IMR-90 (cell line): ENCODE results near the gene RNF130. TPM values are rescaled to one million over a fixed set of nuclear protein-coding genes. Genes with fewer than 3 reads are reported as not detected.

ENCODE experiments used
- ATAC-seq: fragments of 200-7000 bp; cut with Tn5 transposase; 2 replicates; pipeline ENCODE4 v1.9.1; 2020; ENCODE audit warnings: low read depth, mild to moderate bottlenecking, moderate library complexity
- BruUV-seq: library from RNA; stranded (reverse); fragments of 400-500 nt; replicated peaks from 2 replicates; lab custom pipeline; 2021; lab: Mats Ljungman, UMichigan
- CTCF ChIA-PET: fragments of 300-600 bp; formaldehyde crosslinking; extraction: SDS; loops from one replicate; lab custom pipeline; 2021; ENCODE audit warnings: antibody characterized with exemption; lab: Yijun Ruan, JAX
- POLR2A ChIA-PET: fragments of 300-600 bp; sonication (Branson Sonifier 250); formaldehyde crosslinking; loops from one replicate; lab custom pipeline; 2022; ENCODE audit warnings: antibody characterized with exemption; ENCODE audit not compliant: unreplicated experiment; lab: Charles Lee
- DNase-seq: peaks from one replicate; pipeline ENCODE4 v3.0.0; 2013
- H2AFZ ChIP-seq: replicated peaks from 2 replicates; pipeline ENCODE3; 2013; ENCODE audit warnings: low read length, mild to moderate bottlenecking; ENCODE audit not compliant: poor library complexity
- H2AK5ac ChIP-seq: 2 replicates; pipeline ENCODE4 v1.6.1; 2013; ENCODE audit warnings: low read depth, low read length, inconsistent platforms
- H2AK9ac ChIP-seq: replicated peaks from 2 replicates; pipeline ENCODE3; 2013; ENCODE audit warnings: mild to moderate bottlenecking, low read depth, low read length, moderate library complexity; ENCODE audit not compliant: poor library complexity
- H2BK120ac ChIP-seq: 2 replicates; pipeline ENCODE4 v1.6.1; 2013; ENCODE audit warnings: low read depth, low read length, inconsistent platforms
- H2BK15ac ChIP-seq: 3 replicates; pipeline ENCODE4 v1.6.1; 2013; ENCODE audit warnings: low read depth, low read length, inconsistent platforms
- H2BK20ac ChIP-seq: 2 replicates; pipeline ENCODE4 v1.6.1; 2013; ENCODE audit warnings: low read depth, mild to moderate bottlenecking, inconsistent platforms, low read length, moderate library complexity
- H2BK5ac ChIP-seq: 2 replicates; pipeline ENCODE4 v1.6.1; 2013; ENCODE audit warnings: mild to moderate bottlenecking, low read depth, low read length, inconsistent platforms; ENCODE audit not compliant: poor library complexity, severe bottlenecking
- H3K14ac ChIP-seq: replicated peaks from 2 replicates; pipeline ENCODE4 v1.6.1; 2013; ENCODE audit warnings: low read depth, low read length, inconsistent platforms
- H3K18ac ChIP-seq: 2 replicates; pipeline ENCODE4 v1.6.1; 2013; ENCODE audit warnings: low read depth, low read length, control low read depth
- H3K23ac ChIP-seq: 2 replicates; pipeline ENCODE4 v1.6.1; 2013; ENCODE audit warnings: low read depth, low read length, inconsistent platforms
- H3K27ac ChIP-seq: 2 replicates; pipeline ENCODE4 v1.5.1; 2013; ENCODE audit warnings: mild to moderate bottlenecking, control low read depth, low read length; ENCODE audit not compliant: insufficient read depth
- H3K27me3 ChIP-seq: 2 replicates; pipeline ENCODE4 v1.6.1; 2013; ENCODE audit warnings: low read length; ENCODE audit not compliant: control insufficient read depth, insufficient read depth
- H3K36me3 ChIP-seq: 2 replicates; pipeline ENCODE4 v1.6.1; 2013; ENCODE audit warnings: low read length, mixed read lengths; ENCODE audit not compliant: control insufficient read depth, insufficient read depth
- H3K4ac ChIP-seq: 2 replicates; pipeline ENCODE4 v1.6.1; 2013; ENCODE audit warnings: low read depth, low read length, inconsistent platforms
- H3K4me1 ChIP-seq: 2 replicates; pipeline ENCODE4 v1.6.1; 2013; ENCODE audit warnings: low read length, mixed read lengths; ENCODE audit not compliant: control insufficient read depth, insufficient read depth
- H3K4me2 ChIP-seq: 2 replicates; pipeline ENCODE4 v1.6.1; 2013; ENCODE audit warnings: low read depth, mild to moderate bottlenecking, control low read depth, low read length, moderate library complexity
- H3K4me3 ChIP-seq: 2 replicates; pipeline ENCODE4 v1.5.1; 2013; ENCODE audit warnings: low read depth, mild to moderate bottlenecking, control low read depth, low read length, moderate library complexity; ENCODE audit not compliant: insufficient read depth
- H3K56ac ChIP-seq: 2 replicates; pipeline ENCODE4 v1.6.1; 2013; ENCODE audit warnings: low read length, inconsistent platforms; ENCODE audit not compliant: insufficient read depth; ENCODE audit errors: extremely low read depth
- H3K79me1 ChIP-seq, 2 experiments: 2 replicates each; pipeline ENCODE4 v1.6.1; 2013; ENCODE audit warnings: low read length in 2 of 2, inconsistent platforms in 1 of 2, low read depth in 1 of 2
- H3K9ac ChIP-seq: 2 replicates; pipeline ENCODE4 v1.6.1; 2013; ENCODE audit warnings: low read depth, low read length, control low read depth
- H3K9me1 ChIP-seq: 2 replicates; pipeline ENCODE4 v1.6.1; 2013; ENCODE audit warnings: low read length, inconsistent platforms; ENCODE audit not compliant: insufficient read depth
- H3K9me3 ChIP-seq: 2 replicates; pipeline ENCODE4 v1.6.1; 2013; ENCODE audit warnings: low read length; ENCODE audit not compliant: control insufficient read depth, insufficient read depth
- H4K20me1 ChIP-seq: 2 replicates; pipeline ENCODE4 v1.6.1; 2013; ENCODE audit warnings: low read length, inconsistent platforms; ENCODE audit not compliant: insufficient read depth
- H4K5ac ChIP-seq: 2 replicates; pipeline ENCODE4 v1.6.1; 2013; ENCODE audit warnings: mild to moderate bottlenecking, low read depth, low read length, control low read depth
- H4K8ac ChIP-seq, 2 experiments: 2 replicates each; pipeline ENCODE4 v1.6.1; 2013; ENCODE audit warnings: low read depth in 2 of 2, low read length in 2 of 2, control low read depth in 1 of 2, inconsistent platforms in 1 of 2
- H4K91ac ChIP-seq: 2 replicates; pipeline ENCODE4 v1.6.1; 2013; ENCODE audit warnings: low read depth, low read length, inconsistent platforms; ENCODE audit not compliant: insufficient read depth
- BHLHE40 ChIP-seq: fragments of 150-350 bp; IDR thresholded peaks from 2 replicates; pipeline ENCODE4 v1.6.1; 2016; ENCODE audit warnings: mild to moderate bottlenecking, low read depth, low read length
- CEBPB ChIP-seq: IDR thresholded peaks from 2 replicates; pipeline ENCODE4 v1.6.1; 2012; ENCODE audit warnings: low read depth, low read length, improper control_type of control experiment
- CHD1 ChIP-seq: IDR thresholded peaks from 2 replicates; pipeline ENCODE4 v1.6.1; 2012; ENCODE audit warnings: low read depth, low read length, improper control_type of control experiment
- MXI1 ChIP-seq: IDR thresholded peaks from 2 replicates; pipeline ENCODE4 v1.6.1; 2012; ENCODE audit warnings: low read depth, mild to moderate bottlenecking, low read length, moderate library complexity, borderline replicate concordance
- NFE2L2 ChIP-seq: fragments of 150-350 bp; IDR thresholded peaks from 2 replicates; pipeline ENCODE4 v1.6.1; 2016; ENCODE audit warnings: low read depth, mild to moderate bottlenecking, low read length
- POLR2A ChIP-seq: IDR thresholded peaks from 2 replicates; pipeline ENCODE4 v1.6.1; 2012; ENCODE audit warnings: mild to moderate bottlenecking, low read depth, low read length
- RCOR1 ChIP-seq: IDR thresholded peaks from 2 replicates; pipeline ENCODE4 v1.6.1; 2012; ENCODE audit warnings: mild to moderate bottlenecking, low read length, improper control_type of control experiment; ENCODE audit not compliant: insufficient replicate concordance
- WGBS, 2 experiments: methylation state at CpG; one replicate each; pipeline versions ENCODE4 v1.1.5 to v1.1.7; 2013; ENCODE audit warnings: missing lambda C conversion rate in 2 of 2; ENCODE audit not compliant: insufficient read length in 1 of 2; ENCODE audit errors: extremely low coverage in 2 of 2; 5-methylcytosine and 5-hydroxymethylcytosine counted together
- dilution Hi-C: fragments of 300-500 bp; cut with HindIII; formaldehyde crosslinking; loops from one replicate; pipeline ENCODE4 v1.14.3; 2018; ENCODE audit warnings: low sequenced_read_pairs; ENCODE audit not compliant: unreplicated experiment
- in situ Hi-C: fragments of 300-500 bp; cut with MboI; formaldehyde crosslinking; loops from 3 replicates; pipeline ENCODE4 v1.14.3; 2019; ENCODE audit warnings: low sequenced_read_pairs, inconsistent platforms, mixed read lengths
- intact Hi-C: fragments of 100-400 bp; cut with micrococcal nuclease; formaldehyde crosslinking; loops from 2 replicates; pipeline ENCODE4 v1.10.0; 2022
- polyA plus RNA-seq, 3 experiments: library from polyadenylated mRNA; depleted of rRNA; stranded (reverse); fragments of >200 nt; gene quantifications; 2 replicates each; pipeline ENCODE4 v1.2.3, GENCODE V29; 2012; ENCODE audit warnings: low replicate concordance in 1 of 3
- total RNA-seq: library from RNA; depleted of rRNA; stranded (reverse); fragments of >200 nt; gene quantifications from 2 replicates; pipeline ENCODE4 v1.2.3, GENCODE V29; 2012
- TF ChIP-seq, protein P1 (sequence below): conservative IDR thresholded peaks from 2 replicates; pipeline ENCODE4 v1.5.1; 2012; ENCODE audit warnings: mild to moderate bottlenecking, low read depth, low read length, improper control_type of control experiment
- TF ChIP-seq, protein P2 (sequence below): fragments of 150-350 bp; IDR thresholded peaks from 2 replicates; pipeline ENCODE4 v1.6.1; 2016; ENCODE audit warnings: low read depth, mild to moderate bottlenecking, low read length, moderate library complexity, borderline replicate concordance
- TF ChIP-seq, protein P3 (sequence below): fragments of 150-350 bp; IDR thresholded peaks from 2 replicates; pipeline ENCODE4 v1.6.1; 2017; ENCODE audit warnings: mild to moderate bottlenecking, antibody characterized with exemption, low read length, low read depth

Gene RNF130
- total and polyA plus RNA-seq, 2 of the 4 experiments (the other 2 are of a cell fraction), result 12.9 to 21.7 TPM

DNA sequence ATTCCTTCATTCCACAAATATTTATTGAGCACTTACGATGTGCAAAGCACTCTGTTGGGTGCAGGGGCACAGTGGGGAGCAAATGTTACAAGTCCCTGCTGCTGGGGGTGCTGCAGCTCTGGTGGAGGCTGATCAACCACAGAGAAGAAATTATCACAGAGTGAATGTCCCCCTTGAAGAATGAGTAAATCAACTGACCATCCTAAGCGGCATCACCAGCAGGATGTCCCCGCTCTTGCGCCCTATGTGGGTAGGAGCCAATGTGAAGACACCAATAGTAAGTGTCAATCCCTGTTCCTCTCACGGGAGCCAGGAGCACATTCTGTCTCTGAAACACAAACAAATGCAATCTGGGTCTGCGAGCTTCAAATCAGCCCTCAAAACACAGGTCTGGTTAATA, 116.5 kb downstream of the RNF130 start:
- POLR2A ChIA-PET, result no interaction called here
- Histone ChIP-seq H3K36me3 (peaks cover 8% of the 10 kb centered on the region), H3K4me3 (no peak overlapping the region), H3K14ac (no peak overlapping the region), H3K27ac (no peak overlapping the region), H2BK15ac (no peak overlapping the region), H3K9me1 (no peaks in the 10 kb centered on the region; the same call in 1 of the 2 replicates), H3K4me2 (no peak overlapping the region), H2AK5ac (no peak overlapping the region), H3K18ac (no peak overlapping the region), H2BK20ac (no peak overlapping the region), H4K5ac (no peak overlapping the region), H3K27me3 (no peaks in the 10 kb centered on the region), H3K23ac (no peak overlapping the region), H3K4me1 (no peaks in the 10 kb centered on the region; the same call in 1 of the 2 replicates), H2AK9ac (no peak overlapping the region), H4K91ac (no peak overlapping the region), H2BK120ac (no peak overlapping the region), H3K9me3 (no peaks in the 10 kb centered on the region), H2BK5ac (no peak overlapping the region), H3K56ac (no peak overlapping the region), H3K4ac (no peak overlapping the region), H2AFZ (no peak overlapping the region), H4K20me1 (no peaks in the 10 kb centered on the region), H3K79me1 (no peaks in the 10 kb centered on the region), H3K9ac (no peak overlapping the region), H4K8ac (no peak overlapping the region)
- dilution Hi-C loops (no loop called here), in situ Hi-C loops (no loop called here), intact Hi-C loops (no loop called here)
- DNase-seq, result no peak
- TF ChIP-seq NFE2L2 (no peak), CEBPB (no peak), RCOR1 (no peak), MXI1 (no peak), CHD1 (no peak), BHLHE40 (no peak), POLR2A (no peak)
- TF ChIP-seq, protein P1, sequence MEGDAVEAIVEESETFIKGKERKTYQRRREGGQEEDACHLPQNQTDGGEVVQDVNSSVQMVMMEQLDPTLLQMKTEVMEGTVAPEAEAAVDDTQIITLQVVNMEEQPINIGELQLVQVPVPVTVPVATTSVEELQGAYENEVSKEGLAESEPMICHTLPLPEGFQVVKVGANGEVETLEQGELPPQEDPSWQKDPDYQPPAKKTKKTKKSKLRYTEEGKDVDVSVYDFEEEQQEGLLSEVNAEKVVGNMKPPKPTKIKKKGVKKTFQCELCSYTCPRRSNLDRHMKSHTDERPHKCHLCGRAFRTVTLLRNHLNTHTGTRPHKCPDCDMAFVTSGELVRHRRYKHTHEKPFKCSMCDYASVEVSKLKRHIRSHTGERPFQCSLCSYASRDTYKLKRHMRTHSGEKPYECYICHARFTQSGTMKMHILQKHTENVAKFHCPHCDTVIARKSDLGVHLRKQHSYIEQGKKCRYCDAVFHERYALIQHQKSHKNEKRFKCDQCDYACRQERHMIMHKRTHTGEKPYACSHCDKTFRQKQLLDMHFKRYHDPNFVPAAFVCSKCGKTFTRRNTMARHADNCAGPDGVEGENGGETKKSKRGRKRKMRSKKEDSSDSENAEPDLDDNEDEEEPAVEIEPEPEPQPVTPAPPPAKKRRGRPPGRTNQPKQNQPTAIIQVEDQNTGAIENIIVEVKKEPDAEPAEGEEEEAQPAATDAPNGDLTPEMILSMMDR, result no peak
- TF ChIP-seq, protein P2, sequence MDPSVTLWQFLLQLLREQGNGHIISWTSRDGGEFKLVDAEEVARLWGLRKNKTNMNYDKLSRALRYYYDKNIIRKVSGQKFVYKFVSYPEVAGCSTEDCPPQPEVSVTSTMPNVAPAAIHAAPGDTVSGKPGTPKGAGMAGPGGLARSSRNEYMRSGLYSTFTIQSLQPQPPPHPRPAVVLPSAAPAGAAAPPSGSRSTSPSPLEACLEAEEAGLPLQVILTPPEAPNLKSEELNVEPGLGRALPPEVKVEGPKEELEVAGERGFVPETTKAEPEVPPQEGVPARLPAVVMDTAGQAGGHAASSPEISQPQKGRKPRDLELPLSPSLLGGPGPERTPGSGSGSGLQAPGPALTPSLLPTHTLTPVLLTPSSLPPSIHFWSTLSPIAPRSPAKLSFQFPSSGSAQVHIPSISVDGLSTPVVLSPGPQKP, result no peak
- TF ChIP-seq, protein P3, sequence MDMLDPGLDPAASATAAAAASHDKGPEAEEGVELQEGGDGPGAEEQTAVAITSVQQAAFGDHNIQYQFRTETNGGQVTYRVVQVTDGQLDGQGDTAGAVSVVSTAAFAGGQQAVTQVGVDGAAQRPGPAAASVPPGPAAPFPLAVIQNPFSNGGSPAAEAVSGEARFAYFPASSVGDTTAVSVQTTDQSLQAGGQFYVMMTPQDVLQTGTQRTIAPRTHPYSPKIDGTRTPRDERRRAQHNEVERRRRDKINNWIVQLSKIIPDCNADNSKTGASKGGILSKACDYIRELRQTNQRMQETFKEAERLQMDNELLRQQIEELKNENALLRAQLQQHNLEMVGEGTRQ, result no peak
- WGBS, 2 experiments, result no CpG with 5 or more reads among the region's 6 CpGs
- ATAC-seq, result no peak
- BruUV-seq, result no TSS peak
- CTCF ChIA-PET, result no interaction called here
